Activated CD4-positive, alpha-beta T cell treated with anti-CD3 and anti-CD28 coated beads, Interleukin-2, amount 10 ng/mL, durations not matched to agents 7 days and 5 days (primary cell): ENCODE data around the gene CACNA2D1. TPM values are rescaled to one million over a fixed set of nuclear protein-coding genes. Genes with fewer than 3 reads are reported as not detected.

Source experiments
- CTCF ChIA-PET: fragments of 350-600 bp; sonication (Branson Sonifier 250); formaldehyde crosslinking; loops from one replicate; lab custom pipeline; 2021; ENCODE audit warnings: antibody characterized with exemption; lab: Charles Lee
- POLR2A ChIA-PET: fragments of 350-600 bp; sonication (Branson Sonifier 250); formaldehyde crosslinking; loops from one replicate; lab custom pipeline; 2021; ENCODE audit warnings: antibody characterized with exemption; lab: Charles Lee
- DNase-seq: peaks from one replicate; pipeline ENCODE4 v3.0.0-alpha.2; 2020
- H3K27ac Mint-ChIP-seq: one replicate; pipeline ENCODE4 v1.8.0; 2021; ENCODE audit warnings: mild to moderate bottlenecking, moderate library complexity, mixed read lengths
- H3K27me3 Mint-ChIP-seq: one replicate; pipeline ENCODE4 v1.8.0; 2021; ENCODE audit warnings: mixed read lengths
- H3K36me3 Mint-ChIP-seq: one replicate; pipeline ENCODE4 v1.8.0; 2021; ENCODE audit warnings: low read depth, mixed read lengths
- H3K4me1 Mint-ChIP-seq: one replicate; pipeline ENCODE4 v1.8.0; 2021; ENCODE audit warnings: mixed read lengths
- H3K4me3 Mint-ChIP-seq: one replicate; pipeline ENCODE4 v1.8.0; 2021; ENCODE audit warnings: mild to moderate bottlenecking, moderate library complexity, mixed read lengths
- H3K9me3 Mint-ChIP-seq: one replicate; pipeline ENCODE4 v1.8.0; 2021; ENCODE audit warnings: mixed read lengths
- total RNA-seq, 2 experiments: library from RNA; stranded (reverse); gene quantifications; one replicate each; pipeline ENCODE4 v1.2.3, GENCODE V29; 2021

Gene CACNA2D1
- total RNA-seq, 2 experiments from 2014 or later, result not detected

DNA sequence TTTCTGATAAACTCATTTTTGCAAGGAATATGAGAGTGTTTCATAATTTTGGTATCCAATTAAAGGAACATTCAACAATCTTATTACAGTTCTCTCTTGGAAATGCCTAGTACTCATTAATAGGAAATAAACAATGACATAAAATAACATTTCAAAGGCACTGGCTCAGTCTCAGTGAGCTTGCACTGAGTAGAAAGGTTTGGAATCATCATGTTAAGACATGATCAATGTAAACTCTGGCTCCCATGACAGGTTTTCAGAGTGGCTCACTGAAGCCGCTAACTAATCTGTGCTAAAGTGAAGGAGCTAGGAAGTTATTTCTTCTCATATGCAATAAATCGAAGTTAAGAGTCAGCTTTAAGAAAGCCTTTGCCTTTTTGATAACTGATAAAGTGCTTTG lies 470.5 kb downstream of the CACNA2D1 start:
- H3K27me3 Mint-ChIP-seq, result no peaks in the 10 kb centered on the region
- ChIA-PET CTCF (no interaction called here), POLR2A (no interaction called here)
- H3K4me3 Mint-ChIP-seq, result no peak overlapping the region
- DNase-seq, result no peak
- H3K9me3 Mint-ChIP-seq, result peaks cover 3% of the 10 kb centered on the region
- H3K27ac Mint-ChIP-seq, result no peak overlapping the region
- peaks cover 2% of the 10 kb centered on the region for H3K4me1 Mint-ChIP-seq
- H3K36me3 Mint-ChIP-seq, result no peaks in the 10 kb centered on the region

DNA sequence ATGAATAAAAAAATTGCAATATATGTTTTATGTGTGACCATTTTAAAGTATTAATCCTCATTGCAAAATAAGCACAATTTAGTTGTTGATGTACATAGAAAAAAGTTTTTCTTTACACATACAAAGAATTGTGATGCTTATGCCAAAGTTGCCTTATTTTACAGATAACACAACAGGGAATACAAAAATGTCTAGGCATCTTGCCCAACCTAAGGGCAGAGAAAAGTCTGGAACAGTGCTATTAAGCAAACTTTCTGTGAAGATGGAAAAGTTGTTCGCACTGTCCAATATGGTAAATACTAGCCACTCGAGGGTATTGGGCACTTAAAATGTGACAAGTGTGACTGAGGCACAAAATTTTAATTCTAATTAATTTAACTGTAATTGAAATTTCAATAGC lies 483.6 kb downstream of the CACNA2D1 start:
- no peaks in the 10 kb centered on the region for H3K9me3 Mint-ChIP-seq
- DNase-seq, result no peak
- ChIA-PET CTCF (no interaction called here), POLR2A (no interaction called here)
- no peaks in the 10 kb centered on the region for H3K36me3 Mint-ChIP-seq
- no peaks in the 10 kb centered on the region for H3K4me1 Mint-ChIP-seq
- H3K27ac Mint-ChIP-seq, result no peak overlapping the region
- H3K4me3 Mint-ChIP-seq, result no peak overlapping the region
- H3K27me3 Mint-ChIP-seq, result no peaks in the 10 kb centered on the region

DNA sequence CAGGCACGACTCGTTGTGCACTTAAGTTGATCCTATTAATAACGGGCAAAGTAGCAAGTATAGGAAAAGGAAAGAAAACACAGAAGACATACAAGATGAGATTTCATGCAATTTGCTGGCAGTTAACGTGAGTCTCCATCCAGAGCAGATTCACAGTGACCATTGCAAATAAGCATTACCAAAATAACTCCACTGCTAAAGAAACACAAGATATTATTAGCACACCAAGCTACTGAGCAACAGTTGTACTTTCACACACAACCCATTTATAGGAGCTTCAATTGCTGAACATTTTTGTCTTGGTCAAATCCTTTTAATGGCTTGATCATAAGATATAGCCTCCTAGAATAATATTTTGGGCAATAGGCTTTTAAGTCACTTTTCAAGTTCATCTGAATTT lies 486.1 kb downstream of the CACNA2D1 start:
- H3K36me3 Mint-ChIP-seq, result no peaks in the 10 kb centered on the region
- DNase-seq, result no peak
- ChIA-PET POLR2A (no interaction called here), CTCF (interaction anchor here (0.6 kb wide), 1 partner anchor 33 kb away, joined by 3 read pairs; no protein-coding TSS in a partner anchor)
- H3K4me1 Mint-ChIP-seq, result no peaks in the 10 kb centered on the region
- H3K9me3 Mint-ChIP-seq, result no peaks in the 10 kb centered on the region
- H3K27ac Mint-ChIP-seq, result no peak overlapping the region
- no peak overlapping the region for H3K4me3 Mint-ChIP-seq
- no peaks in the 10 kb centered on the region for H3K27me3 Mint-ChIP-seq

DNA sequence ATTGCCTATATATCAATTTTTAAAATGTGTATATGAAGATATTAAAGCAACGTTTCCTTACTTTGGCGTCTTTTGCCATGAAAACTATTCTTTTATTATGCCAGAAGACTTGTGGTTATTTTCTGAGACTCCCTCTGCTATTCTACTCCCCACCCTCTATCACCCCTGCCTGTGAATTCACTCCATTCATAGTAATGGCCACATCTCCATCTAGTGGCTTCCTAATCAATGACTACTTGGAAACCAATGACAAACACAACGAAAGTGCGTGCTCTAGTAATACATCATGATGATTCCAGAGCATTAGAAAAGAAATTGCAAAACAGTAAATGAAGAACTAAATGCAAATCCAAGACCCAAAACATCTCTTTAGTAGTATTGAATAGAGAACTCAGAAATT lies 487.1 kb downstream of the CACNA2D1 start:
- POLR2A ChIA-PET, result no interaction called here

DNA sequence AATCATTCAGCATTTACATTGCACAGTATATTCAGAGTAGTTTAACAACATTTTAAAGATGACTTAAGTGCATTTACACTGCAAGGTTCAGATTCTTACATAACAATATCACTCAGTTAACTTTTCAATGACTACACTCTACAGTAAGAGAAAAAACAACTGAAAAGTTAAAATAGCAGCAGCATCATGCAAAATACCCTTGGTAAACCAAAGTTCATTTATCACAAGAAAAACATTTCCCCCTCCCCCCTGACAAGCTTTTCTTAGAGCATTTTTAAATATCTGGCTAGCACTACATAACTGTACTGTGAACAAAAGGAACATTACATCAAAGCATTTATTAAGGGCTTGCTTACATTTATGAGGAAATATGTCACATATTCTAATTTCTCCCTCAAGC lies 494.3 kb downstream of the CACNA2D1 start:
- ChIA-PET POLR2A (no interaction called here), CTCF (no interaction called here)
- Mint-ChIP-seq H3K4me3 (no peak overlapping the region), H3K4me1 (no peaks in the 10 kb centered on the region), H3K36me3 (no peaks in the 10 kb centered on the region), H3K27me3 (no peaks in the 10 kb centered on the region), H3K9me3 (no peaks in the 10 kb centered on the region), H3K27ac (no peak overlapping the region)
- no peak for DNase-seq

More for the DNA sequence above, 487.1 kb downstream of the CACNA2D1 start:
- no peak overlapping the region for H3K4me3 Mint-ChIP-seq
- CTCF ChIA-PET, result no interaction called here
- no peaks in the 10 kb centered on the region for H3K27me3 Mint-ChIP-seq
- no peaks in the 10 kb centered on the region for H3K9me3 Mint-ChIP-seq
- H3K36me3 Mint-ChIP-seq, result no peaks in the 10 kb centered on the region
- no peak overlapping the region for H3K27ac Mint-ChIP-seq
- no peak for DNase-seq
- H3K4me1 Mint-ChIP-seq, result no peaks in the 10 kb centered on the region

DNA sequence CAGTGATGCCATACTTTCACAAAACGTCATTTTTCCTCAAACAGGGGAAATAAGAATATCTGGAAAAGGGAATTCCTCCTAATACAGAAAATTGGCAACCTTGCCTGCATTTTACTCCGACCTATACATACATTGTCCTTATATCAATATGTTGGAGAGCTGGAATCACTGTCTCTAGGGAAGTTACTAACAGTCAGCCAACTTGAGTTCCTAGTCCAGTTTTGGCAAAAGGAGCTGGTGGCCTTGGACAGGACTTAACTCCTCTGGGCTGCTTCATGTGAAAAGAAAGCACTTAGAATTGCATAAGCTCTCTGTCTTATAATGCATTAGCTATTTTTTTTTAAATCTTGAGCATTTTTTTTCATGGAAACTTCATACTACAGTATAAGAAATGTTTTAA lies 499.5 kb downstream of the CACNA2D1 start:
- ChIA-PET POLR2A (no interaction called here), CTCF (no interaction called here)
- Mint-ChIP-seq H3K4me1 (no peaks in the 10 kb centered on the region), H3K27ac (no peak overlapping the region), H3K4me3 (no peak overlapping the region), H3K27me3 (no peaks in the 10 kb centered on the region), H3K36me3 (no peaks in the 10 kb centered on the region), H3K9me3 (no peaks in the 10 kb centered on the region)
- DNase-seq, result no peak

DNA sequence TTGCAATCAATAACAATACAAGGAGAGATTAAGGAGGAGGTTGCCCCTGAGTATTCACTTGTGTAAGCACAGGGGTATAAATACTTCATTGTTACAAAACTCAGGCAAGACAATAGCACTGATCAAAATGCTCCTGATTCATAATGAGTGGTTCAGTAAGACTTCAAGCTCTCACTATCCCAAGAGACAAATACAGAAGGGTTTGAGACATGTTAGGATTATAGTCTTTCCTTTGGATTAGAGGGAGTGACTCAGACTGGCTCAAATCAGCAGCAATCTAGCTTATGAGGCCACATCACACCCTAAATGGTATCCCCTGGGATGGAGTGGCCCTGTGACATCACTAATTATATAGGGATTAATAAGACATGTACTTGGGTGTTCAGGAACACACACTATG lies 506.5 kb downstream of the CACNA2D1 start:
- Mint-ChIP-seq H3K27me3 (no peaks in the 10 kb centered on the region), H3K4me3 (no peak overlapping the region), H3K27ac (no peak overlapping the region), H3K36me3 (no peaks in the 10 kb centered on the region), H3K9me3 (no peaks in the 10 kb centered on the region), H3K4me1 (no peaks in the 10 kb centered on the region)
- no peak for DNase-seq
- ChIA-PET POLR2A (no interaction called here), CTCF (no interaction called here)

DNA sequence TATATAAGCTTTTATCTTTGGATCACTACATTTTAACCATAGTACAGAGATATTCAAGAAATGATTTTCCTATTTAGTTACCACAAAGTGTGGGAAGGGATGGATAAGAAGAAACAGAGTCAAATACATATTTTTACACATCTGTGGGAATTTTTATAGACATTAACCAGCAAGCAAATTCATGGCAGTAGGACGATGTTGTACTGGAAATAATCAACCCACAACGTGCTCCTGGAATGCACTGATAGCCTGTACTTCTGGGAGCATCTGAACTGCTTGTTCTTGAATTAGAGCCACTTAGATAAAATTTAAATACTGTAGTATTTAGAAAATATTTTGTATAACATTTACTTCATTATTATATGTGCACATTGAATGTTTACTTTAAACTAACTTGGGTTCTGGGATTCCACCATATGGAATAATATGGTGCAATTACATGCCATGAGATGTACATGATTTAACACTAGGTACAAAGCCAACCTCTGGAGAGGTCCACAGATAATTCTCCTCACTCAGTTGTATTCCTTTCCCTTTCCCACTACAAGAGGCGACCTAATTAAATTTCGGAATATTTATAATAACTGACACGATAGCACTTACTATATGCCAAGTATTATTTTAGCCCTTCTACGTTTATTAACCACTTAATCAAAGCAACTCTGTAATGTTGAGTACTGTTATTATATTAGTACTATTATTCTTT lies 508.8 kb downstream of the CACNA2D1 start:
- Mint-ChIP-seq H3K9me3 (no peaks in the 10 kb centered on the region), H3K36me3 (no peaks in the 10 kb centered on the region), H3K4me3 (no peak overlapping the region), H3K27ac (no peak overlapping the region), H3K4me1 (no peaks in the 10 kb centered on the region), H3K27me3 (no peaks in the 10 kb centered on the region)
- ChIA-PET POLR2A (no interaction called here), CTCF (no interaction called here)
- DNase-seq, result no peak

DNA sequence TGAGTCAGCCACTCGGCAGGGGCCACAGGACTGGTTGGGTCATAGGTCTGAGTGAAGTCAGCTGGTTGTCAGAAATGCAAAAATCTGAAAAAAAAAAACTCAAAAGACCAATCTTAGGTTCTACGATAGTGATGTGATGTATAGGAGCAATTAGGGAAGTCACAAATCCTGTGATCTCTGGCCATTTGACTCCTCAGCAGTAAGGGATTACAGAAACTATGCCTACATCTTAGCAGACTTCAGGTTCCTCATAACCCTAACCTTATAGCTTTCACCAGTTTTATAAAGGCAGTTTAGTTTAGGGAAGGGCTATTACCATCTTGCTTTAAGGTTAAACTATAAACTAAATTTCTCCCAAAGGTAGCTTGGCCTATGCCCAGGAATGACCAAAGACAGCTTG lies 510.6 kb downstream of the CACNA2D1 start:
- POLR2A ChIA-PET, result no interaction called here
- CTCF ChIA-PET, result no interaction called here
- H3K27ac Mint-ChIP-seq, result no peak overlapping the region
- H3K9me3 Mint-ChIP-seq, result no peaks in the 10 kb centered on the region
- DNase-seq, result no peak
- H3K36me3 Mint-ChIP-seq, result no peaks in the 10 kb centered on the region
- H3K4me3 Mint-ChIP-seq, result no peak overlapping the region
- H3K27me3 Mint-ChIP-seq, result no peaks in the 10 kb centered on the region
- H3K4me1 Mint-ChIP-seq, result no peaks in the 10 kb centered on the region

DNA sequence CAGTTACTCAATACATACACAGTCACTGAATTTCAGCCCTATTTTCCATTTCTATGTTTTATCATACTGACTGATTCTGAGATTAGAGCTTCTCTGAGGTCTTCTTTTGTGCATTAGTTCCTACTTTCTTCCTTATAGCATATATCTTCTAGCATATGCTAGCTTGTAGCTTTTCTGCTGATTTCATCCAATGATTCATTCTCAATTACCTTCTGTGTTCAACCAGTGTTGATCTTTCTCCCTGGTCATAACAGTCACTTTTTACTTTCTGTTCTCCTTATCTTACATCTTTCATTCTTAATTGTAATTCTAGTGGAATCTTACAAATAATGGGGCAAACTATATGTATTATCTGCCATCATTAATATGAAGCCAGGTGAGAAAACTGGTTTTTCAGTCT lies 514.2 kb downstream of the CACNA2D1 start:
- POLR2A ChIA-PET, result no interaction called here
- no peaks in the 10 kb centered on the region for H3K4me1 Mint-ChIP-seq
- CTCF ChIA-PET, result no interaction called here
- DNase-seq, result no peak
- H3K27me3 Mint-ChIP-seq, result no peaks in the 10 kb centered on the region
- H3K4me3 Mint-ChIP-seq, result no peak overlapping the region
- H3K9me3 Mint-ChIP-seq, result no peaks in the 10 kb centered on the region
- no peaks in the 10 kb centered on the region for H3K36me3 Mint-ChIP-seq
- no peak overlapping the region for H3K27ac Mint-ChIP-seq

DNA sequence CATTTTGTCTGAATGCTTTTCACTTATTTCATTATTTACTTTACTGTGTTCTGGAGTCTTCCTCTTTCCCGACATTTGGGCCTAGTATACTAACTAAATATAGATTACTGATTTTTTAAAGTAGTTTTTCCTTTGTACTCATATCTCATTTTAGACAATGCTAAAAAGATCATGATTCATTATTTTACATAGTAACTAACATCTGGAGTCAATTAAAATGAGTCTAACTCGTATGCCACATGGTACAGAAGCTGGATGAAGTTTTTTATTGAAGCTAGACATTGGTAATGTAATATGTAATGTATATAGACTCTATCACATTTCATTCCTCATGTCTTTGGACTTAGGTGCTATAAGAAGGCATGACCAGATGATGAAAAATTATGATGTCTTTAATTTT lies 517.4 kb downstream of the CACNA2D1 start:
- CTCF ChIA-PET, result no interaction called here
- Mint-ChIP-seq H3K27ac (no peak overlapping the region), H3K4me3 (no peak overlapping the region), H3K9me3 (no peaks in the 10 kb centered on the region), H3K36me3 (no peaks in the 10 kb centered on the region), H3K4me1 (no peaks in the 10 kb centered on the region), H3K27me3 (no peaks in the 10 kb centered on the region)
- DNase-seq, result no peak
- POLR2A ChIA-PET, result no interaction called here

DNA sequence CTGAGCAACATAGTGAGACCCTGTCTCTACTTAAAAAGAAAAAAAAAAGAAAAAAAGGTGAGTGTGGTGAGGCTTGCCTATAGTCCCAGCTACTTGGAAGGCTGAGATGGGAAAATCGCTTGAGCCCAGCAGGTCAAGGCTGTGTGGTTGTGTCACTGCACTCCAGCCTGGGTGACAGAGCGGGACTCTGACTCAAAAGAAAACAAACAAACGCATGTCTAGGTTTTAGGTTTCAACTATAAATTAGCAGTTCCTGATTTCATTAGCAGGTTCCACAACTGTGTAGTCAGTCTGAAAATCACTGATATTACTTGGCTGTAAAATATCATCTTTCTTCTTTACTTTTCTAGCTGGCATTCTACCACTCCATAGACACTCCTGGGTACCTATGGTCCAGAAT lies 518.0 kb downstream of the CACNA2D1 start:
- H3K27ac Mint-ChIP-seq, result no peak overlapping the region
- no peak for DNase-seq
- no peaks in the 10 kb centered on the region for H3K36me3 Mint-ChIP-seq
- POLR2A ChIA-PET, result no interaction called here
- CTCF ChIA-PET, result no interaction called here
- no peak overlapping the region for H3K4me3 Mint-ChIP-seq
- H3K9me3 Mint-ChIP-seq, result no peaks in the 10 kb centered on the region
- H3K4me1 Mint-ChIP-seq, result no peaks in the 10 kb centered on the region
- no peaks in the 10 kb centered on the region for H3K27me3 Mint-ChIP-seq

DNA sequence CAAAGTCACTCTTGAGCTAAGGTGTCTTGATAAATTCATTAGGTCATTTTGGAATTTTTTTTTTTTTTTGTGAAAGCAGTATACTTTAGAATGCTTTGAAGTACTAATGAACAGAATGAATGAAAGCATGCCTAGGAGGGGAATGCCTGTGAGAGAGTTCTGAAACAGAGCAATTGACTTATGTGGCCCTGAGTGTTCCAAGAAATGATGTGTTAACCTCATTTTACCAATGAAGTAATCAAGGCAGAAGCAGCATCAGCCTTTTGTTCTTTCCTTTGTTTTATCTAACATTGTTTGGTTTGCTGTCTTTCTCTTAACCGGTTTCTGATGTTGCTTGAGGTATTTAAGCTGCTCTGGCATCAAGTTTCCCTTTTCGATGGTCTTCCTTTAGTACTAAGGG lies 519.1 kb downstream of the CACNA2D1 start:
- CTCF ChIA-PET, result no interaction called here
- POLR2A ChIA-PET, result no interaction called here
- Mint-ChIP-seq H3K27me3 (no peaks in the 10 kb centered on the region), H3K9me3 (peaks cover 2% of the 10 kb centered on the region), H3K36me3 (no peaks in the 10 kb centered on the region), H3K4me1 (no peaks in the 10 kb centered on the region), H3K4me3 (no peak overlapping the region), H3K27ac (no peak overlapping the region)
- DNase-seq, result no peak

DNA sequence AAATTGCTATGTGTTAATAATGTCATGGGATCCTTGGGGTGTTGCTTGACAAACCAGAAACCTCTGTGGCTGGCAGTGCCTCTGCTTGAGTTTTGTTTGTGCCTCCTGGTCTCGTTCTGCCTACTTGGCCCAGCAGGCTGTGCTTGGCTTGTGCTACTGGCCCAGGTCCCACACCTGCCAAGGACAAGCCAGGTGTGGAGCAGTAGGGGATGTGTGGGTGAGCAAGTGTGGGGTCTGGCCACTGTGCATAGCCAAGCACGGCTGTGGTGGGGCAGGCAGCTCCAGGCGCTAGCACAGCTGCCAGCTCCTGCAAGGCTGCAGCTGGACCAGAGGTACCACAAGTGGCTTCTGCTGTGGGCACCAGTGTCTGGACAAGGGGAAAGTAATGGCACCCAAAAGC lies 524.1 kb downstream of the CACNA2D1 start:
- peaks cover 10% of the 10 kb centered on the region for H3K9me3 Mint-ChIP-seq
- H3K4me1 Mint-ChIP-seq, result no peaks in the 10 kb centered on the region
- H3K27ac Mint-ChIP-seq, result no peak overlapping the region
- no peak for DNase-seq
- H3K4me3 Mint-ChIP-seq, result no peak overlapping the region
- POLR2A ChIA-PET, result no interaction called here
- no peaks in the 10 kb centered on the region for H3K27me3 Mint-ChIP-seq
- CTCF ChIA-PET, result no interaction called here
- no peaks in the 10 kb centered on the region for H3K36me3 Mint-ChIP-seq
